ENCODE results near the gene JMJD7. TPM values are rescaled to one million over a fixed set of nuclear protein-coding genes. Genes with fewer than 3 reads are reported as not detected.

The JMJD7 gene
- total RNA-seq, 1 donor from 2014 or later = 13.8 TPM

- Mint-ChIP-seq H3K27ac (ENCODE audit: unreplicated experiment) (no peak overlapping the region), H3K4me1 (ENCODE audit: unreplicated experiment) (peaks cover 19% of the 10 kb centered on the region), H3K9me3 (ENCODE audit: unreplicated experiment) (no peaks in the 10 kb centered on the region), H3K4me3 (ENCODE audit: unreplicated experiment) (no peak overlapping the region), H3K36me3 (ENCODE audit: low read depth, unreplicated experiment) (peaks cover 13% of the 10 kb centered on the region), H3K27me3 (ENCODE audit: unreplicated experiment) (peaks cover 19% of the 10 kb centered on the region)
- TF ChIP-seq, protein P1, sequence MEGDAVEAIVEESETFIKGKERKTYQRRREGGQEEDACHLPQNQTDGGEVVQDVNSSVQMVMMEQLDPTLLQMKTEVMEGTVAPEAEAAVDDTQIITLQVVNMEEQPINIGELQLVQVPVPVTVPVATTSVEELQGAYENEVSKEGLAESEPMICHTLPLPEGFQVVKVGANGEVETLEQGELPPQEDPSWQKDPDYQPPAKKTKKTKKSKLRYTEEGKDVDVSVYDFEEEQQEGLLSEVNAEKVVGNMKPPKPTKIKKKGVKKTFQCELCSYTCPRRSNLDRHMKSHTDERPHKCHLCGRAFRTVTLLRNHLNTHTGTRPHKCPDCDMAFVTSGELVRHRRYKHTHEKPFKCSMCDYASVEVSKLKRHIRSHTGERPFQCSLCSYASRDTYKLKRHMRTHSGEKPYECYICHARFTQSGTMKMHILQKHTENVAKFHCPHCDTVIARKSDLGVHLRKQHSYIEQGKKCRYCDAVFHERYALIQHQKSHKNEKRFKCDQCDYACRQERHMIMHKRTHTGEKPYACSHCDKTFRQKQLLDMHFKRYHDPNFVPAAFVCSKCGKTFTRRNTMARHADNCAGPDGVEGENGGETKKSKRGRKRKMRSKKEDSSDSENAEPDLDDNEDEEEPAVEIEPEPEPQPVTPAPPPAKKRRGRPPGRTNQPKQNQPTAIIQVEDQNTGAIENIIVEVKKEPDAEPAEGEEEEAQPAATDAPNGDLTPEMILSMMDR (IDR thresholded peaks at IDR 0.05; ENCODE audit: unreplicated experiment) = no peak
- no peak for DNase-seq (ENCODE audit: low spot score)
Measured at GRCh38 chr15:41832208-41832607, 4.3 kb downstream of the JMJD7 start.

GRCh38 chr15:41832875-41833274 lies 5.0 kb downstream of the JMJD7 start:
- H3K27ac Mint-ChIP-seq (ENCODE audit: unreplicated experiment) = no peak overlapping the region
- TF ChIP-seq, protein P1 (IDR thresholded peaks at IDR 0.05; ENCODE audit: unreplicated experiment) = no peak
- H3K36me3 Mint-ChIP-seq (ENCODE audit: low read depth, unreplicated experiment) = peaks cover 13% of the 10 kb centered on the region
- no peak overlapping the region for H3K4me3 Mint-ChIP-seq (ENCODE audit: unreplicated experiment)
- peaks cover 19% of the 10 kb centered on the region for H3K4me1 Mint-ChIP-seq (ENCODE audit: unreplicated experiment)
- no peak for DNase-seq (ENCODE audit: low spot score)
- no peaks in the 10 kb centered on the region for H3K9me3 Mint-ChIP-seq (ENCODE audit: unreplicated experiment)
- peaks cover 20% of the 10 kb centered on the region for H3K27me3 Mint-ChIP-seq (ENCODE audit: unreplicated experiment)

DNA sequence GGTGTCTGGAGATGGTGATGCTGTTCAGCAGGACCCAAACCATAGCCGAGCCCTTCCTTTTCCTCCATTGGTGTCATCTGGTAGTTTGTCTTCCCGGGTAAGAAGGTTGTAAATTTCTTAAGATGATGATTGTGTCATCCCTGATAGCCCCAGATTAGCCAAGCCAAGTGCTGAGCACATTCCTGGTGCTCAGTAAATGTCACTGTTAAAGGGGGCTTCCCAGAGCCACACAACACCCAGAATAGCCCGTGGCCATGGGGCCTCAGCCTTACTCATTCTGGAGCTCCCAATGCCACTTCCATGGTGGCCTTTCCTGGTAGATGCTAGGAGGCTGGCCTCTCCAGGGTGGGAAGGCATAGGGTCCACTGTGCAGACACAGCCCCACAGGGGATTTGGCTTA lies 6.2 kb downstream of the JMJD7 start:
- peaks cover 16% of the 10 kb centered on the region for H3K27me3 Mint-ChIP-seq (ENCODE audit: unreplicated experiment)
- peaks cover 10% of the 10 kb centered on the region for H3K4me1 Mint-ChIP-seq (ENCODE audit: unreplicated experiment)
- H3K27ac Mint-ChIP-seq (ENCODE audit: unreplicated experiment) = no peak overlapping the region
- H3K4me3 Mint-ChIP-seq (ENCODE audit: unreplicated experiment) = no peak overlapping the region
- no peaks in the 10 kb centered on the region for H3K9me3 Mint-ChIP-seq (ENCODE audit: unreplicated experiment)
- no peak for DNase-seq (ENCODE audit: low spot score)
- TF ChIP-seq, protein P1 (IDR thresholded peaks at IDR 0.05; ENCODE audit: unreplicated experiment) = no peak
- peaks cover 13% of the 10 kb centered on the region for H3K36me3 Mint-ChIP-seq (ENCODE audit: low read depth, unreplicated experiment)

DNA sequence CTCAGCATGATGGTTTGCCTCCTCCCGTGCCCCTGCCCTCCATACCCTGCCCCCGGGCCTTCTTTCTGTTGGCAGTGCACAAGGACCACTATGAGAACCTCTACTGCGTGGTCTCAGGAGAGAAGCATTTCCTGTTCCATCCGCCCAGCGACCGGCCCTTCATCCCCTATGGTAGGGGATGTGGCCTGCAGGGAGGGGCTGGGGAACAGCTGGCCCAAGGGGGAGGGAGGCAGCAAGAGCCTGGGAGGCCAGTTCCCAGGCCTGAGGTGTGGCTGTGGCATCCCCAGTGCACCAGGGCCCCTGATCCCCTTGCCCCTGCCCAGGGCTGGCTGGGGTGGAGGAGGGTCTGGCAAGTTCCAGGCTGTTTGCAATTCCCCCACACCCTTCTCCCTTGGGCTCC lies 8.2 kb downstream of the JMJD7 start:
- H3K36me3 Mint-ChIP-seq (ENCODE audit: low read depth, unreplicated experiment) = peaks cover 8% of the 10 kb centered on the region

DNA sequence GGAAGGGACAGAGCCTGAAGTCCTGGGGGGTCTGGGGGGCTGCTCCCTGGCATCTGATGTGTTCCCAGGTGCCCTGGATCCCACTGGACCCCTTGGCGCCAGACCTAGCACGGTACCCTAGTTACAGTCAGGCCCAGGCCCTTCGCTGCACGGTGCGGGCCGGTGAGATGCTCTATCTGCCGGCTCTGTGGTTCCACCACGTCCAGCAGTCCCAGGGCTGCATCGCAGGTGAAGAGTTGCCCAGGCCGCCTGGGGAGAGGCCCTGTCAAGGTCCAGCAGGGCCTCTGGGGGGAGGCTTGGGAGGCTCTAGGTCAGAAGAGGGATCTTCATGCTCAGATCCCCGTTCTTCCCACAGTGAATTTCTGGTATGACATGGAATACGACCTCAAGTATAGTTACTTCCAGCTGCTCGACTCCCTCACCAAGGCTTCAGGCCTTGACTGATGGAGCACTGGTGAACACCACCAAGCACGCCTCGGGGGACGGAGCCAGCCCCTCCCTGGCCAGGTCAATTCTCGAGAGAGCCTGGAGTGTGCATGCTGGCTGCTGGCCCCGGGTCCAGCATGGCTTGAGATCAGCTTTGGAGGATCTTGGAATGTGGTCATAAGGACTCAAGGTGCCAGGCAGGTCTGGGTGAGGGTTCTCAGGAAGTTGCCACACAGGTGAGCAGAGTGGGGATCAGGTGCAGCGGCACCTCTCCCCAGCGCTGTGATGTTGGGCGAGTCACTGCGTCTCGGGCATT lies 9.0 kb downstream of the JMJD7 start:
- peaks cover 5% of the 10 kb centered on the region for H3K4me1 Mint-ChIP-seq (ENCODE audit: unreplicated experiment)
- DNase-seq (ENCODE audit: low spot score) = no peak
- peak overlapping the region; percentile 56 for H3K4me3 Mint-ChIP-seq (ENCODE audit: unreplicated experiment)
- H3K9me3 Mint-ChIP-seq (ENCODE audit: unreplicated experiment) = no peaks in the 10 kb centered on the region
- H3K27ac Mint-ChIP-seq (ENCODE audit: unreplicated experiment) = peak overlapping the region; percentile 25
- peaks cover 8% of the 10 kb centered on the region for H3K36me3 Mint-ChIP-seq (ENCODE audit: low read depth, unreplicated experiment)
- TF ChIP-seq, protein P1 (IDR thresholded peaks at IDR 0.05; ENCODE audit: unreplicated experiment) = no peak
- peaks cover 13% of the 10 kb centered on the region for H3K27me3 Mint-ChIP-seq (ENCODE audit: unreplicated experiment)

More for the DNA sequence above, 8.2 kb downstream of the JMJD7 start:
- DNase-seq (ENCODE audit: low spot score) = no peak
- H3K27ac Mint-ChIP-seq (ENCODE audit: unreplicated experiment) = no peak overlapping the region
- H3K9me3 Mint-ChIP-seq (ENCODE audit: unreplicated experiment) = no peaks in the 10 kb centered on the region
- TF ChIP-seq, protein P1 (IDR thresholded peaks at IDR 0.05; ENCODE audit: unreplicated experiment) = no peak
- no peak overlapping the region for H3K4me3 Mint-ChIP-seq (ENCODE audit: unreplicated experiment)
- peaks cover 5% of the 10 kb centered on the region for H3K4me1 Mint-ChIP-seq (ENCODE audit: unreplicated experiment)
- peaks cover 15% of the 10 kb centered on the region for H3K27me3 Mint-ChIP-seq (ENCODE audit: unreplicated experiment)

All from endothelial cell (in vitro differentiated cells).